Fibroblast of gingiva (primary cell): ENCODE results near the gene GSK3A.
A peak's percentile ranks its signal among the peaks of the same experiment; 100 is the strongest.

Experiments used
- DNase-seq: peaks from one replicate; pipeline ENCODE4 v3.0.0-alpha.2; 2011; ENCODE audit warnings: low read depth

The GSK3A gene

DNA sequence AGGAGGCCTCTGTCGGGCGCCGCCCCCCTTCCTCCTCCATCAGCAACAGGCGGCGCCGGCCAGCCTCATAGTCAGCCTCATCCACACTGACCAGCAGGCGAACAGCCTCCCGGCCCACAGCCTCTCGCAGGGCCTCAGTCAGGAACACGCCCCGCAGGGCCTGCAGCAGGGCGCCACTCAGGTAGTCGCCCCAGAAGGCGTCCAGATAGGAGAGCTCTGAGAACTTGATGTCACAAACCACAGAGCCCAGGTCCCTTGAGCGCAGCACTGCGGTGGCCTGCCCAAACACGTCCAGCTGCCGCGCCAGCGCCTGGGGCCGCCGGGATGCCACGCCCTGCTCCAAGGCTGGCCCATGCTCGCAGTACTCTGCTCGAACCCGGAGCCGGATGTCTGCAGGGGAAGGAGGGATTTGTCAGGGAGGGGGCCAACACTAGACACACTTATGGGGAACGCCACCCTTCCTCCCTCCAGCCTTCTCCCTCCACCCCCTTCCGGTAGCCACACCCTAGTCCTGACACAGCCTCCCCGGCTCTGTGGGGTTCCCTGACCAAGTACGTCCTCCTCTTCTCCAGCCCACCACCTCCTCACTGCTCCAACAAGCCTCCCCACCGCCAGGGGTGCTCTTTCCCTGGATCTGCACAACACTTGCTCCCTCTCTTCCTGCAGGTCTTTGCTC is 42.8 kb downstream of the GSK3A start:
- no peak for DNase-seq

GRCh38 chr19:42198676-42199439 is 43.5 kb downstream of the GSK3A start:
- no peak for DNase-seq

- no peak for DNase-seq
Measured at GRCh38 chr19:42197375-42197817, 45.0 kb downstream of the GSK3A start.

- no peak for DNase-seq
Measured at GRCh38 chr19:42196011-42197001, 46.1 kb downstream of the GSK3A start.

- DNase-seq = no peak
Measured at GRCh38 chr19:42193706-42194105, 48.7 kb downstream of the GSK3A start.

- no peak for DNase-seq
Measured at GRCh38 chr19:42193294-42193693, 49.1 kb downstream of the GSK3A start.

DNA sequence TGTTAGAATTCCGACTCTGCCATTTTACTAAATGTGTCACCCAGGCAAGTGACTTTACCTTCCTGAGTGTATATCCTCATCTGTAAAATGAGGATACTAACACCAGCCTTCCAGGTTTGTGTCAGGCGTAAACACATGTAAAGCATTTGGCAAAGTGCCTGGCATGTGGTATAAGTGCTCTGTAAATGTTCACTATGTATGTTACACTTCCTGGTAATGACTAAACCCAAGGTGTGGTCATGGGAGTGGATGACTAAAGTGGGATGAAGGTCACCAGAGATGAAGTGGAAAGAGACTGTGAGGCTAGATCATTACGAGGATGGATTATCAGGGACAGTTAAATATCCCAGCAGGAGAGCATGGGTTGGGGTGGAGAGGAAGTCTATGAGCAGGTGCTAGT is 50.5 kb downstream of the GSK3A start:
- DNase-seq = no peak

DNA sequence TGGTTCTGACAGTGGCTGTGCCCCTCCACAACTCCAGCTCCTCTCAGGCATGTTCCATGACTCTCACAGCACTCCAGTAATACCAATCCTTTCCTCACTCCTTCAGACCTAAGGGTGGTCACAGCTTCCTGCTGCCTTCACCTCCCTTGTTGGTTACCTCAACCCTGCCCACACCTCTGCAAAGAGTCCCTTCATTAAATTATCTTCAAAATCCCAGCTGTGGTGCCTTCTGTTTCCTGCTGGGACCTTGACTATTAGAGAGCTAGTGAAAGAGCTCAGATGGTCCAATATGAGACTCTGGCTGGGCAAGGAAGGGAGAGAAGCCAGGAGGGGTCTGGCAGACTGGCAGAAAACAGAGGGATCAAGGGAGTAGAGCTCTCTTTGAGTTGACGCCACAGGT is 51.1 kb downstream of the GSK3A start:
- DNase-seq = no peak

DNA sequence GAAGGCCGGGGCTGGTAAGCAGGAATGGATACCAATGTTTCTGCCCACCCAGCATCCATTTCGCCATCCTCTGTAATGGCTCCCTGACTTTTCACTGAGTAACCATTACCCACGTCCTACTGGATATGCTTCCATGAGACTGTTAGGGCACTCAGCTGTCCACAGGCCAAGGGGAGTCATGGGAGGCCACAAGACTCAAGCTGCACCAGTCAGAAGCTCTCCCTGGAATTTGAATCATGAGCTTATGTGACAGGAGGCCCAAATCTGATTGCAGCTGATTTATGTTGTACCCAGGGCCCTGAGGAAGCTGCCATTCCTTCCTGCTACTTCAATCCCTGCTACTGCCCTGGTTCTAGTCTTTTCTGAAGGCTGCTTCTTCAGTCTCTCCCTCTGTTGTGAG is 53.3 kb downstream of the GSK3A start:
- no peak for DNase-seq

DNA sequence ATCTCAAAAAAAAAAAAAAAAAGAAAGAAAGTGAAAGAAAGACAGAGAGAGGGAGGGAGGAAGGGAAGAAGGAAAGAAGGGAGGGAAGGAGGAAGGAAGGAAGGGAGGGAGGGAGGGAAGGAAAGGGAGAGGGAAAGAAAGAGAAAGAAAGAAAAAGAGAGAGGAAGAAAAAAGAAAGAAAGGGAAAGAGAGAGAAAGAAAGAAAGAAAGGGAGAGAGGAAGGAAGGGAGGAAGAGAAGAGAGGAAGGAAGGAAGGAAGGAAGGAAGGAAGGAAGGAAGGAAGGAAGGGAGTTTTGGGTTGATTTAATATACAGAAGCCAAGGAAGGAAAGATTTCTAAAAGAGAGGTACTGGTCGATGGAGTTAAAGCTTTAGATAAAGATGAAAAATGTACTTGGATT is 53.7 kb downstream of the GSK3A start:
- no peak for DNase-seq

DNA sequence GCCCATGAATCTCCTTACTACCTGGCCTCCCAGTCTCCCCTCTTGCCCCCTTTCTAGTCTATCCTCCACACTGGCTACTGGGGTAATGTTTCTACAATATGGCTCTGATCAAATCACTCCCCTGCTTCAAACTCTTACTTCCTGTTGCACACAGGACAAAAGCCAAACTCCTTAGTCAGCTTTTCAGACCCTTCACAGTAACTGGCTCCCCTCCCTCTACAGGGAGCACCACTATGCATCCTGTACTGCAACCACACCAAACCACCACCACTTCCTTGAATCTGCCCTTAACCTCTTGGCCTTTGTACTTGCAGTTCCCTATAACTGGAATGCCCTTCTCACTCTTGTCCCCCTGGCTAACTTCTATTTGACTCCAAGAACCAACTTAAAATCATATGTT is 57.1 kb downstream of the GSK3A start:
- DNase-seq = no peak

DNA sequence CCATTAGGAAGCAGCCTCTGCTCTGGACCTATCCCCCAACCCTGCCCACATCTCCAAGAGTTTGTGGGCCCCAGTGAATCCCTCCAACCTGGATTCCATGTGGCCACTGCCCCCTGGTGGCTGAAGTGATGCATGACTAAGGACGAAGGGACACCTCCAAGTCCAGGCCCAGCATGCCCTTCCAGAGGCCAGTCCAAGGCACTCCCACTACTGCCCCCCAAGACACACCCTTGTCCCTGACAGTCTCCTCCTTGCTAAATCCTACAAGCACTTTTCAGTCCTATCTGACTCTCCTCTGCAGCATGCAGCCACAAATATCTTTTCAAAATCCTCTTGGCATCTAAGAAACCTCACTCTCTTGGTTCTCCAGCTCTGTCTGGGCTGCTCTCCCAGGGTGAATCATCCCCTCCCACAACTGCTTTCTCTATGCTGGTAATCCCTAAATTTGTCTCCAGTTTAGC is 58.0 kb downstream of the GSK3A start:
- DNase-seq = peak; percentile 65
